Heart left ventricle (tissue), 16 donors: ENCODE data around the gene XRCC3. TPM values are rescaled to one million over a fixed set of nuclear protein-coding genes. Genes with fewer than 3 reads are reported as not detected.

ENCODE experiments used
- ATAC-seq, 4 donors: fragments of 200-7000 bp; cut with Tn5 transposase; one replicate each; pipeline ENCODE4 v1.9.1; 2020 to 2022; ENCODE audit warnings: moderate library complexity in 4 of 4, mild to moderate bottlenecking in 3 of 4, moderate number of reproducible peaks in 1 of 4
- DNase-seq, 5 donors: peaks; one replicate each; pipeline ENCODE4 v3.0.0-alpha.2; 2020
- H3K27ac ChIP-seq, 12 donors: fragments of 200-600 bp; sonication (generic) in 4 of 12; one replicate each; pipeline versions ENCODE4 v1.5.0 to v1.8.0; 2016 to 2022; ENCODE audit warnings: mild to moderate bottlenecking in 2 of 12
- H3K27me3 ChIP-seq, 9 donors: fragments of 200-600 bp; sonication (generic) in 2 of 9; one replicate each; pipeline versions ENCODE4 v1.5.1 to v1.8.0; 2016 to 2022; ENCODE audit warnings: mild to moderate bottlenecking in 3 of 9
- H3K36me3 ChIP-seq, 9 donors: fragments of 200-600 bp; sonication (generic) in 2 of 9; one replicate each; pipeline versions ENCODE4 v1.5.0 to v1.8.0; 2018 to 2022; ENCODE audit warnings: mild to moderate bottlenecking in 2 of 9
- H3K4me1 ChIP-seq, 12 donors: fragments of 200-600 bp; sonication (generic) in 4 of 12; one replicate each; pipeline versions ENCODE4 v1.5.0 to v1.8.0; 2016 to 2022; ENCODE audit warnings: mild to moderate bottlenecking in 3 of 12
- H3K4me3 ChIP-seq, 12 donors: fragments of 200-600 bp; sonication (generic) in 4 of 12; one replicate each; pipeline versions ENCODE4 v1.5.0 to v1.8.0; 2017 to 2022; ENCODE audit warnings: mild to moderate bottlenecking in 9 of 12, moderate library complexity in 4 of 12
- H3K9me3 ChIP-seq, 12 donors: fragments of 200-600 bp; sonication (generic) in 4 of 12; one replicate each; pipeline versions ENCODE4 v1.5.0 to v1.8.0; 2016 to 2022; ENCODE audit warnings: mild to moderate bottlenecking in 1 of 12
- POLR2A ChIP-seq, 2 donors: fragments of 450-650 bp; IDR thresholded peaks; one replicate each; pipeline ENCODE4 v1.6.1; 2017; ENCODE audit warnings: antibody characterized with exemption in 2 of 2, mild to moderate bottlenecking in 2 of 2, moderate library complexity in 2 of 2
- WGBS, 4 donors: extraction: QIAGEN DNeasy Blood & Tissue Kit in 2 of 4; methylation state at CpG; one replicate each; pipeline versions ENCODE4 v1.1.5 to v1.1.7; 2013 to 2018; 5-methylcytosine and 5-hydroxymethylcytosine counted together
- intact Hi-C, 10 donors: fragments of 100-400 bp; cut with DNase I; formaldehyde crosslinking; loops; one replicate each; pipeline versions ENCODE4 v1.11.1 to v1.14.2; 2022
- polyA plus RNA-seq, 2 donors: library from polyadenylated mRNA; stranded (reverse); fragments of 200-250 nt; gene quantifications; one replicate each; pipeline ENCODE4 v1.2.3, GENCODE V29; 2013
- total RNA-seq, 9 donors: library from RNA; depleted of rRNA in 2 of 9; stranded (reverse); fragments of >200 nt in 2 of 9; fragmentation: NEBNext Ultra II Directional in 3 of 9; extraction: Animal tissue kit (Norgen Biotek cat#: 25700) in 3 of 9; gene quantifications; one replicate each; pipeline versions ENCODE4 v1.1.0 to v1.2.4, GENCODE V29; 2016 to 2023
- TF ChIP-seq, protein P1 (sequence below), 12 donors: fragments of 200-600 bp; sonication (generic) in 4 of 12; IDR thresholded peaks; one replicate each; pipeline versions ENCODE4 v1.5.0 to v1.8.0; 2018 to 2022; ENCODE audit warnings: antibody characterized with exemption in 12 of 12, mild to moderate bottlenecking in 5 of 12
- donor health status: ischemic (EF 13 %, LVEDD 7.1; RV severe dilation, severe dysfunction).
- donor health status: healthy with polysubstance abuse.
- donor health status: DM: no; HTN: yes; CAD: no.
- donor health status: DM: no; HTN: no; CAD: no.
- donor health status: ischemic (EF 25% LVEDD 6.9; RV normal size, moderate dysfunction).
- donor health status: ischemic (EF 25% LVEDD 5.7; RV mildly dilated, moderate dysfunction).
- donor health status: healthy.
- donor health status: DM: yes; HTN: yes; CAD: no.
- donor health status: ischemic (EF 35%, LVEDD 5.7; RV mildly dilated, moderate dysfunction).
- donor health status: nonischemic (EF 11% LVEDD 7.7; RV severe dilation, severe dysfunction).
- donor health status: DM: yes; HTN: yes; CAD: no.
- donor health status: PGD.
- donor health status: ischemic (EF 29% LVEDD 5.4; RV normal size, mild dysfunction).
- donor health status: nonischemic (EF 23%, LVEDD 6.1; RV moderate dilation, normal function).

Gene XRCC3
- total and polyA plus RNA-seq, 11 donors, result 1.9 to 8.7 (median 3.0) TPM

DNA sequence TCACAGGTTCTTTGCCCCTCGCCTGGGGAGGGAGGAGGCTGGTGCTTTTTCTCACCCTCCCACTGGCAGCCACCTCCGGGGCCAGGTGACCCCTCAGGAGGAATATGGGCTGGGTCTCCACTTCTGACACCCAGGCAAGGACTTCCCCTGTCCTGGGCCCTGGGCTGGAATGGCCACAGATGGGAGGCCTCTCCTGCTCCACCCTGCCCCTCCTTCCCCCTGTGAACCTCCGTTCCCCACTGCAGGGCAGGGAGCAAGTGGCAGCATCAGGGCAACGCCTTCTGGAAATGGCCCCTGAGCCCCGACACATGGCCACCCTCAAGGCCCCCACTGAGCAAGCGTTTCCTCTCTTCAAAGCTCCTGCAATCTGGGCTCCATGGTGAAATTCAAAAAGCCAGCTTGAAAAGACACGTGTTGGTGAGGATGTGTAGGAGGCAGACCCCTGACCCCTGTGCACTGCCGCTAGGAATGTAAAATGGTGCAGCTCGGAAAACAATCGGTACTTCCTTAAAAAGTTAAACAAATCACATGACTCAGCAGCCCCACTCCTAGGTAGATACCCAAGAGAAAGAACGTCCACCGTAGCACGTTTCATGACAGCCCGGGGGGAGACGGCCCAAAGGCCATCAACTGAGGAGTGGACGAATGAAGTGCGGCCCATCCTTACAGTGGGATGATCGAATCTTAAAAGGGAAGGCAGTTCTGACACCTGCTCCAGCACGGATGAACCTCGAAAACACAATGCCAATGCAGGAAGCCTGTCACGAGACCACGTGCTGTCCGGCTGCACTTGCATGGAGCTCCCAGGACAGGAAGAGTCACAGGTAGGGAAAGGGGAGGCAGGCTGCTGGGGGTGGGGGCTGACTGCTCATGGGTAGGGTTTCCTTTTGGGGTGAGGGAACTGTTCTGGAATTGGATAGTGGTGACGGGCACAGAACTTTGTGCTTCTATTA is 11.5 kb downstream of the XRCC3 start:
- Histone ChIP-seq H3K27ac (peak overlapping the region in 2 of 12 donors; percentile 50 to 66), H3K4me1 (peaks cover 0 to 70% (median 39%) of the 10 kb centered on the region in 12 donors), H3K9me3 (no peaks in the 10 kb centered on the region), H3K36me3 (peaks cover 0 to 76% (median 58%) of the 10 kb centered on the region in 9 donors), H3K27me3 (no peaks in the 10 kb centered on the region), H3K4me3 (no peak overlapping the region)
- 68 to 73% (median 71%) methylated on average over 23 to 24 of the region's 24 CpGs for WGBS, 4 donors
- DNase-seq, result peak in 2 of 5 donors; percentile 12 to 60
- ATAC-seq, result no peak
- intact Hi-C loops, result no loop called here
- TF ChIP-seq, protein P1, sequence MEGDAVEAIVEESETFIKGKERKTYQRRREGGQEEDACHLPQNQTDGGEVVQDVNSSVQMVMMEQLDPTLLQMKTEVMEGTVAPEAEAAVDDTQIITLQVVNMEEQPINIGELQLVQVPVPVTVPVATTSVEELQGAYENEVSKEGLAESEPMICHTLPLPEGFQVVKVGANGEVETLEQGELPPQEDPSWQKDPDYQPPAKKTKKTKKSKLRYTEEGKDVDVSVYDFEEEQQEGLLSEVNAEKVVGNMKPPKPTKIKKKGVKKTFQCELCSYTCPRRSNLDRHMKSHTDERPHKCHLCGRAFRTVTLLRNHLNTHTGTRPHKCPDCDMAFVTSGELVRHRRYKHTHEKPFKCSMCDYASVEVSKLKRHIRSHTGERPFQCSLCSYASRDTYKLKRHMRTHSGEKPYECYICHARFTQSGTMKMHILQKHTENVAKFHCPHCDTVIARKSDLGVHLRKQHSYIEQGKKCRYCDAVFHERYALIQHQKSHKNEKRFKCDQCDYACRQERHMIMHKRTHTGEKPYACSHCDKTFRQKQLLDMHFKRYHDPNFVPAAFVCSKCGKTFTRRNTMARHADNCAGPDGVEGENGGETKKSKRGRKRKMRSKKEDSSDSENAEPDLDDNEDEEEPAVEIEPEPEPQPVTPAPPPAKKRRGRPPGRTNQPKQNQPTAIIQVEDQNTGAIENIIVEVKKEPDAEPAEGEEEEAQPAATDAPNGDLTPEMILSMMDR (IDR thresholded peaks at IDR 0.05), result no peak
- no peak for TF ChIP-seq POLR2A (IDR thresholded peaks at IDR 0.05)

DNA sequence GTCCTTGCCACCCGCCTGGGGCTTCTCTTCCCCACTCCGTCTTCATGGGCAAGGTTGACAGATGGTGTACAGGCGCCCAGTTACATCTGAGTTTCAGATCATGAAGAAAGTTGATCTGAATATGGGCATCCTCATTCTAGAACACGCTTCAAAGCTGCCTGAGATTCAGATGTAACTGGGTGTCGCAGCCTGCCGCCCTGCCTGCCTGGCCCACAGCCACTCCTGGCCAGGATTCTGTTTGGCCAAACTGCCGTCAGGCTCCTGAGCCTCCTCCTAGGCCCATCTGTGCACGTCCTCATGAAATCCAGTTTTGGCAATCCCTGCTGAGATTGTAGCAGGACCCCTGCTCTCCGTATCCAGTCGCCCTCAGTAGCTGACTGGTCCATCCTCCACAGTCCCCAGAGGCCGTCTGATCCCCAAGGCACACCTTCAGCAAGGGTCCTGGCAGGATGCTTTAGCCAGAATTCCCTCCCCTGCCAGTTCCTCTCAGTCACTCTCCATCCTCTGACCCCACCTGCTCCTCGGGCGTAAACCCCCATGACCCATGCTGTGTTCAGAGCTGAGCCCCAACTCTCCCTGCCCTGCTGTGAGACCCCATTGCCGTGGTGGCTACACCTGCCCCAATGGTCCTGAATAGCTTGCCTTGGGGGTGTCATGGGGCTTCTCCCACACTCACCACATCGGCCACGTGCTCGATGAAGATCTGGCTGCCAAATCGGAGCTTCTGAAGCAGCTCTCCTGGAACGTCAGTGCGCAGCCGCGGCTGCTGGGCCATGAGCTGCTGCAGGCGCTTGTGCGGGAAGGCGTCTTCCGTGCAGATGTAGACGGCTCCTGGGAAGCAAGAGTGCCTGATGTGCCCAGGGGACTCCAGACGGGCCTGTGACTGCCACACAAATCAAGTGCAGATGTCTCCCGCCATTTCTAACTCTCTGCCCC is 12.5 kb downstream of the XRCC3 start:
- ATAC-seq, result no peak
- 86 to 92% (median 89%) methylated on average over 29 of the region's 29 CpGs for WGBS, 4 donors
- no peak overlapping the region for H3K27ac ChIP-seq
- intact Hi-C loops, result no loop called here
- peaks cover 0 to 70% (median 44%) of the 10 kb centered on the region in 12 donors for H3K4me1 ChIP-seq
- no peaks in the 10 kb centered on the region for H3K9me3 ChIP-seq
- H3K36me3 ChIP-seq, result peaks cover 0 to 83% (median 66%) of the 10 kb centered on the region in 9 donors
- DNase-seq, result peak in 2 of 5 donors; percentile 26 to 42
- no peaks in the 10 kb centered on the region for H3K27me3 ChIP-seq
- TF ChIP-seq, protein P1 (IDR thresholded peaks at IDR 0.05), result no peak
- no peak for TF ChIP-seq POLR2A (IDR thresholded peaks at IDR 0.05)
- H3K4me3 ChIP-seq, result no peak overlapping the region

DNA sequence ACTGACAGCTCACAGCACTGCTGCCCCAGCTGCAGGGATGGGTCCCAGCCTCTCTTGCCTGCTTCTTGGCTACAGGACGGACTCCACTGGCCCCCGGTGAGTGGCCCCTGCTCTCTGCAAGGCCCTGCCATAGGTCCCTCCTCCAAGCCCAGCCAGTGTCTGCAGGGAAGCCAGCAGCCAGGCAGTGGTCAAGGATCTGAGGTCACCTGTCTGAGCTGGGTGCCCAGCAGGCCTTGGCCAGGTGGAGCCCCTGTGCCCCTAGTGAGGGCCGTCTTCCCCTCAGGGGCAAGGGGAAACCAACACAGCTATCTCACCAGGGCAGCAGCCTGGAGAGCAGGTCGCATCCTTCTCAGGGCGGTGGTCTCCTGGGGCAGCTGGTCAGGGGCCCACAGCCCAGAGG is 13.2 kb downstream of the XRCC3 start:
- no peak for TF ChIP-seq POLR2A (IDR thresholded peaks at IDR 0.05)
- TF ChIP-seq, protein P1 (IDR thresholded peaks at IDR 0.05), result no peak
- Histone ChIP-seq H3K27me3 (no peaks in the 10 kb centered on the region), H3K9me3 (no peaks in the 10 kb centered on the region), H3K36me3 (peaks cover 0 to 83% (median 64%) of the 10 kb centered on the region in 9 donors), H3K4me3 (no peak overlapping the region), H3K27ac (no peak overlapping the region), H3K4me1 (peaks cover 4 to 75% (median 50%) of the 10 kb centered on the region in 12 donors)
- peak in 2 of 5 donors; percentile 13 to 52 for DNase-seq
- no peak for ATAC-seq
- WGBS, 4 donors, result 84 to 92% (median 89%) methylated on average over 2 to 5 of the region's 5 CpGs
- intact Hi-C loops, result no loop called here
